Measurements from ENCODE around the gene AGXT2. TPM values are rescaled to one million over a fixed set of nuclear protein-coding genes. Genes with fewer than 3 reads are reported as not detected.

AGXT2 gene
- total RNA-seq, 1 donor from 2014 or later, result not detected

DNA sequence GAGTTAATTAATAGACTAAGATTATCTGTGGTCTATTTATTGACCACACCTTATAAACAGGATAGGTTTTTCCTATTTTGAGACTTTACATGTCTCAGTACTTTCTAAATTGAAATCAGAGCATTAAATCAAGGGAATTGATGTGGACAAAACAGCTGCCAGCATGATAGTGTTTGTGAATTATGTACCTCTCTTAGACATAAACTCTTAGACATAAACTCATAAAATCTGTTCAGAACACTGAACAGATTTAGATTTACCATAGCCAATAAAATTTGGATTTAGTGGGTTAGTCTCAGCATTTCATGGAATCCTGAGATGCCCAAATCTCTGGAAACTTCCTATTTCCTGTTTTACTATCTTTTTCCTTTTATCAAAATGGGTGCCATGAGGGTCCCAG lies 11.5 kb upstream of the AGXT2 start:
- H3K27ac ChIP-seq, result no peak overlapping the region
- H3K4me1 Mint-ChIP-seq, result peaks cover 3% of the 10 kb centered on the region
- no peaks in the 10 kb centered on the region for H3K79me2 ChIP-seq (ENCODE audit: low read depth)

GRCh38 chr5:35058374-35058788 lies 10.6 kb upstream of the AGXT2 start:
- H3K79me2 ChIP-seq (ENCODE audit: low read depth), result no peaks in the 10 kb centered on the region
- H3F3A ChIP-seq (ENCODE audit: low read depth), result no peaks in the 10 kb centered on the region
- H3K4me1 Mint-ChIP-seq, result peaks cover 3% of the 10 kb centered on the region
- no peaks in the 10 kb centered on the region for H3K4me1 ChIP-seq
- no peaks in the 10 kb centered on the region for H3K27me3 Mint-ChIP-seq (ENCODE audit: insufficient read depth, low read depth)
- no peaks in the 10 kb centered on the region for H3K9me3 ChIP-seq (ENCODE audit: low read depth)
- H3K4me3 Mint-ChIP-seq, result no peak overlapping the region
- H3K9me3 Mint-ChIP-seq, result no peaks in the 10 kb centered on the region
- H3K36me3 ChIP-seq, result no peaks in the 10 kb centered on the region
- TF ChIP-seq CTCF (IDR thresholded peaks at IDR 0.05) (no peak), EZH2phosphoT487 (IDR thresholded peaks at IDR 0.05) (no peak), EZH2 (IDR thresholded peaks at IDR 0.05) (no peak)
- no peak overlapping the region for H3K4me3 ChIP-seq
- no peaks in the 10 kb centered on the region for H3K27me3 ChIP-seq
- H2AFZ ChIP-seq (replicated peaks), result peak overlapping the region; percentile 22
- no peak overlapping the region for H3K9ac ChIP-seq
- H3K27ac ChIP-seq, result no peak overlapping the region
- no peak overlapping the region for H3K27ac Mint-ChIP-seq
- DNase-seq (ENCODE audit: low spot score), result peak; percentile 13
- H3K36me3 Mint-ChIP-seq, result no peaks in the 10 kb centered on the region
- H3K4me2 ChIP-seq, result no peak overlapping the region
- H4K20me1 ChIP-seq (ENCODE audit: low read depth), result no peaks in the 10 kb centered on the region

More for the DNA sequence above, 11.5 kb upstream of the AGXT2 start:
- Histone ChIP-seq H3K4me1 (no peaks in the 10 kb centered on the region), H3K4me3 (no peak overlapping the region), H3K9me3 (ENCODE audit: low read depth) (no peaks in the 10 kb centered on the region), H4K20me1 (ENCODE audit: low read depth) (no peaks in the 10 kb centered on the region), H3K36me3 (no peaks in the 10 kb centered on the region), H3K9ac (no peak overlapping the region), H2AFZ (replicated peaks) (no peak overlapping the region), H3F3A (ENCODE audit: low read depth) (no peaks in the 10 kb centered on the region), H3K4me2 (no peak overlapping the region), H3K27me3 (no peaks in the 10 kb centered on the region)
- no peaks in the 10 kb centered on the region for H3K36me3 Mint-ChIP-seq
- TF ChIP-seq CTCF (IDR thresholded peaks at IDR 0.05) (no peak), EZH2phosphoT487 (IDR thresholded peaks at IDR 0.05) (no peak), EZH2 (IDR thresholded peaks at IDR 0.05) (no peak)
- no peak for DNase-seq (ENCODE audit: low spot score)
- no peak overlapping the region for H3K27ac Mint-ChIP-seq
- no peaks in the 10 kb centered on the region for H3K27me3 Mint-ChIP-seq (ENCODE audit: insufficient read depth, low read depth)
- no peaks in the 10 kb centered on the region for H3K9me3 Mint-ChIP-seq
- H3K4me3 Mint-ChIP-seq, result no peak overlapping the region

DNA sequence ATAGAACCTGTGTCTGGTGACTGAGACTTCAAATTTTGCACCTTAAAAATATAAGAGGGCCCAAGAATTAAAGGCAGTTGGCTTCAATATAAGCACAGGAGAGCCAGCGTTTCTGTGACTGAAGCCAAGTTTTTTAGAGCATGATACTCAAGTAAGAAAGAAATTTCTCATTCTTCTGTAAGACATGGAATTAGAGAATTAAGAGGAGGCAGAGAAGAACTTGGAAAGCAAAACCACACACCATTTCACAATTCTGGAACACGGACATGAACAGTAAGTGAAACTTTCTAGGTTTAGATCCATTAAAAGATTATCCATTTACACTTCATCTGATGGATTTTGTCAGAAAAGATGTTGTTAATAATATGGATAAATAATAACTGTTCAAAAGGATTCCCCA lies 8.9 kb upstream of the AGXT2 start:
- Histone ChIP-seq H3K9ac (no peak overlapping the region), H3K4me3 (no peak overlapping the region), H3K79me2 (ENCODE audit: low read depth) (no peaks in the 10 kb centered on the region), H2AFZ (replicated peaks) (no peak overlapping the region), H3K27ac (no peak overlapping the region), H3K4me1 (no peaks in the 10 kb centered on the region), H4K20me1 (ENCODE audit: low read depth) (no peaks in the 10 kb centered on the region), H3K4me2 (no peak overlapping the region), H3K9me3 (ENCODE audit: low read depth) (no peaks in the 10 kb centered on the region), H3K36me3 (no peaks in the 10 kb centered on the region), H3F3A (ENCODE audit: low read depth) (no peaks in the 10 kb centered on the region), H3K27me3 (no peaks in the 10 kb centered on the region)
- TF ChIP-seq CTCF (IDR thresholded peaks at IDR 0.05) (no peak), EZH2 (IDR thresholded peaks at IDR 0.05) (no peak), EZH2phosphoT487 (IDR thresholded peaks at IDR 0.05) (no peak)
- Mint-ChIP-seq H3K4me1 (peaks cover 3% of the 10 kb centered on the region), H3K27ac (no peak overlapping the region), H3K27me3 (ENCODE audit: insufficient read depth, low read depth) (no peaks in the 10 kb centered on the region), H3K9me3 (no peaks in the 10 kb centered on the region), H3K36me3 (no peaks in the 10 kb centered on the region), H3K4me3 (no peak overlapping the region)
- no peak for DNase-seq (ENCODE audit: low spot score)
